NCI-H1436 (cell line): ENCODE results near the gene NPW.
"Not testable (repeated sequence)": the region's sequence is repeated elsewhere in the genome, so short reads cannot be mapped to it uniquely, and the experiment has no call there.

Experiments
- DNase-seq: peaks from one replicate; lab custom pipeline; 2025; lab: John Stamatoyannopoulos, UW

Gene NPW

DNA sequence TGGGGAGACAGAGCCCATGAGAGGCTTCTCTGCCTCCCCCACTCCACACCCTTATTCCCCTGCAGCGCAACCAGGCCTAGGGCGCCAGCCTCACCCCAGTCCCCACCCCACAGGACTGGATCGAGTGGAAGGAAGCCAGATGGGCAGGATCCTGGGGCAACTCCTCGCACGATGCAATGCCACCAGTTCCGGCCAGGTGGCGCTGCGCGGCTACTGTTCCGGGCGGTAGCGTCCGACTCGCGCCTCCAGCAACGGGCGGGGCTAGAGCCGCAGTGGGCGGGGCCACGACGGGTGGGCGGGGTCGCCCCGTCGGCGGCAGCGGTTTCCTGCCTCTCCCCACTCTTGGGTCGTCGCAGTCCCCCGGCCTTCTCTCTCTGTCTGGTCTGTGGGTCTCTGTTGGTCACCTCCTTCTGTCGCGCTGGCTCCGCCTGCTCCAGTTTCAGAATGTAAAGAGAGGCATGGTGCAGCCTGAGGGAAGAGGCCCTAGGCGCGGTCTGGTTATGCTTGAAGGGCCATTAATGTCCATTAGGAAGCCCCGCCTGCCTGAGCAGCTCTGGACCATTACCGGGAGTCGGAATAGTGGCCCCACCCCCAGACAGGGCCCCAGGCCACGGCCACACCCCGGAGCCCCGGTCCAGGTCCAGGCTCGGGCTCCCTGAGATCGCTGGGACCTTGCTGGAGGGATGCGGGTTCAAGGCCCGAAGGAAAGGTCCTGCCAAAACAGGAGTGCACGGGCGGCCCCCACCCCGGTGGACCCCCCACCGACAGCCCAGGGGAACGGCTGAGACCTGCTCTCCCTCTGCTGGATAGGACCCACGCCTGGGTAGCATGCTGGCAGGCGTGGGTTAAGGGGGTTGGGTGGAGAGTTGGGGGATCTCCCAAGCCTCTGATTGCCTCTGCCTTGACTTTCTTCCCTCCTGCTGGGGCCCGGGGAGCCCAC lies 3.8 kb downstream of the NPW start:
- DNase-seq: peak; percentile 80

DNA sequence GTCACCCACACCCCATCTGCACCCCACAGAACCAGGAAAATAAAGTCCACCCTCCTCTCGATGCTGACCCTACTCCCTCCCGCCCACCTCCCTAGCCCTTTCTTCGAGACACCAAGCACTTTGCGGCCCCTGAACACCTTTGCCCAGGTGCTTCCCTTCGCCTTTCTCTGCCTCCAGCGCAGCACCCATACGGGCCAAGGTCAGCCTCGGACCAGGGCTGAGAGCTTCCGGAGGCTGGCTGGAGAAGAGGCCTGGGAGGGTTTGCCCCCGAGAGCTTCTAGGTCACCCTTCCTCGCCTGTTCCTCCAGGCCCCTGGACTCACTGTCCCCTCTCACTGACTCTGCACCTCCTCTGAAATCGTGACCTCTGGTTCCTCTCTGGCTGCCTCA lies 4.4 kb downstream of the NPW start:
- no peak for DNase-seq

DNA sequence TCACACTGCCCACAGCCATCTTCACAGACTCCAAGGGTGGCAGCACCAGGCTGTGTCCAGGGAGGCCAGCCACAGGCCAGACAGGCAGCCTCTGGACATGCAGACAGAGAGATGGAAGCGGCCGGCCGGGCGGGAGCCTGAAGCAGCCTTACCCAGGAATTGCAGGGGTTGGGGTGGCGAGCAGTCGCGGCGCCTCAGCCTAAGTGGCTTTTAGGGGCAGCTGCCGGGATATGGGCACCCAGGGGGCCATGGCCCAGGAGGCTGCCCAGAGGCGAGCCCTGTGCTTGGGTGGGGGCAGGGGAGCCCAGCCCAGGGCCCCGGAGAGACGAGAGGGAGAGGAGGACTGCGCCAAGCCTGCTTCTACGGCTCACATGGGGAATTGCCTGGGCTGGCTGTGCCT lies 5.7 kb downstream of the NPW start:
- no peak for DNase-seq

DNA sequence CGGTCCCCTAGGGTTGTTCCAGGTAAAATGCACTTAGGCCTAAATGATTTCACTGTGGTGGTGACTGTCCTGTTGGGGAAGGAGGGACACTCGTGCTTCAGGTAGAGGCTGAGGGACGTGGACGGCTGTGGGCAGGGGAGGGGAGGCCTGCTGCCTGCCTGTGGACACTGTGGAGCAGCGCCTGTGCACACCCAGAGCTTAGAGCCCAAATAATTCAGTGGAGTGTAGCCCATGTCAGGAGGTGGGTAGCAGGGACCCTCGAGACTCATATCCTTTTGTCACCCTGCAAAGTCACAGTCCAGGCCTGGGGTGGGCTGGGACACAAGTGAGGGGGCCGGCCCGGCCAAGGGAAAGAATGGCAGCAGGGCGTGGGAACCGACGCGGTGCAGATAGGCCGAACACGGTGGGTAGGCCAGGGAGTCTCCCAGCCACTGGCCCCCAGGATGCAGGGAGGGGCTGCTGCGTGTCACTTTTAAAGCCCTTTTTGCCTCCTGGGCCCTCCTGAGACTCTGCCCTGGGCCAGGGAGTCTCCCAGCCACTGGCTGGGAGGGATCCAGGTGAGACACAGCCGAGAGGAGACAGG lies 6.4 kb downstream of the NPW start:
- no peak for DNase-seq

DNA sequence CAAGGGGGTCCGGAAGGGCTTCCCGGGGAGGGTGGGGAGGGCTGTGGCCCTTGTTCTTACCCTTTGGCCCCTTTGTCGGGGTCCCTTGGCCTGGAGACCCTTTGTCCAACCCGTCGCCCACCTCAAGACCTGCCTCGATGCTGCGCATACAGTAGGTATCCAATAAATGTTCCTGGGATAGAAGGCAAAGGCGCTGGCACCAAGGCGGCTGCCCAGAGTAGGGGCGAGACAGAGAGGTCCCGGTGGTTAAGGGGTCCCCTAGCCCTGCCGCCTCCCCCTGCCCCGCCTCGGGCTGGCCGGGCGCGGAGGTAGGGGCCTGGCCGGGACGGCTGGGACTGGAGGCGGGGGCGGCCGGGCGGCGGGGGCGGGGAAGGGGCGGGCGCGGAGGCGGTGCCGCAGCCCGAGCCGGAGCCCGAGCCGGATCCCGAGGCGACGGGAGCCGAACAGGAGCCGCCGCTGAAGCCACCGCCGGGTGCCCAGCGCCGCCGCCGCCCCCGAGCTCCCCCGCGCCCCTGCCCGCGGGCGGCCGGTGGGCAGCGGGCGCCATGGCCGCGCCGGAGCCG lies 7.0 kb downstream of the NPW start, which contains the start of gene NHERF2:
Gene NHERF2 (plus strand): TSS at position 442 of the 563 bp plus-strand sequence. CDS start 104 bp downstream, at position 546.
- DNase-seq: no peak

DNA sequence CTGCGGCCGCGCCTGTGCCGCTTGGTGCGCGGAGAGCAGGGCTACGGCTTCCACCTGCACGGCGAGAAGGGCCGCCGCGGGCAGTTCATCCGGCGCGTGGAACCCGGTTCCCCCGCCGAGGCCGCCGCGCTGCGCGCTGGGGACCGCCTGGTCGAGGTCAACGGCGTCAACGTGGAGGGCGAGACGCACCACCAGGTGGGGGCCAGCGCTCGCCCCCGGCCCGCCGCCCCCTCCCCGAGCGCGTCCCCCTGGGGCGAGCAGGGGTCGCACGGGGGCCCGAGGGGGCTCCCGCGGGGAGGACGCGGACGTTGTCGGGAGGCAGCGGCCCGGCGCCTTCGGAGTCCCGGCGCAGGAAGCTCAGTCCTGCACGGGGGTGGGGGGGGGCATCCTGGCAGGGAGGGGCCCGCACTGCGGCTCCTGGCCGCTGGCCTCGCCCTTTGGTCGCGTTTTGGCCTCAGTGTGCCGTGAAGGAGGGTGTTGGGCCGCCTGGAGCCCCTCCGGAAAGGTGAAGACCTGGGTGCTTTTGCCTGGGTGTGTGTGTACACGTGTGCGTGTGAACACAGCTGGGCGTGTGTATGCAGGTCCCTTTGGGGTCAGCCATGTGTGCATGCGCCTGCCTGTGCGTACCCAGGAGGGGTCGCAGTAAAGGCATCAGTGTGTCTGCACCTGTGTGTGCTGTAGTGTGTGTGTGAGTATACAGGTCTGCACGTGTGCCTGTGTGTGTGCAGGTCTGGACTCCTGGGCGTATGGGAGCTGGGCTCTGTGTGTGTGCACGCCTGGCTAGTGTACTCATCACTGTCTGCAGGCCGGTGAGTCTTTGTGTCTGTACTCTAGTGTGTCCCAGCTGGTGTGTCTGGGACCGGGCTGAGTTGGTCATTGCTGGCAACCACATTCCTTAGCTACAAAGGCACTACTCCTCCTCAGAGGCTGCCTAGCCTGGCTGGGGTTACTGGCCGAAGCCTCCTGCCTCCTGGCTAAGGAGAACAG lies 7.7 kb downstream of the NPW start:
- DNase-seq: no peak

DNA sequence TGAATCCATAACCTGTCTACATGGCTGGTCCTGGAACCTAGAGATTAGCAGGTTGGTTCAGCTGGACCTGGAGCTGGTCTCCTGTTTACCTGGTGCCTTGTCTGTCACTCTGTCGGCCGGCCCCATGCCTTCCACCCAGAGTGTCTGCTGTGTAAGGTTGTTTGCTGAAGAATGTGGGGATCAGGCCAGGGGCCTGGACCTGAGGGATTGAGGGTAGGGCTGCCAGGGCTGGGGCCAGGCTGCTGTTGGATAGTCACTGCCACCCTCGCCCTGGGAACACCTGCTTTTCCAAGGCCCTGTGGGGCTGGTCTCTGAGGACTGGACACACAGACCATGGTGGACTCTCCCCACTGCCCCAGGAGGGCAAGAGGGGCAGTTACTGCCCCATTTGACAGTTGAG lies 8.6 kb downstream of the NPW start:
- no peak for DNase-seq

DNA sequence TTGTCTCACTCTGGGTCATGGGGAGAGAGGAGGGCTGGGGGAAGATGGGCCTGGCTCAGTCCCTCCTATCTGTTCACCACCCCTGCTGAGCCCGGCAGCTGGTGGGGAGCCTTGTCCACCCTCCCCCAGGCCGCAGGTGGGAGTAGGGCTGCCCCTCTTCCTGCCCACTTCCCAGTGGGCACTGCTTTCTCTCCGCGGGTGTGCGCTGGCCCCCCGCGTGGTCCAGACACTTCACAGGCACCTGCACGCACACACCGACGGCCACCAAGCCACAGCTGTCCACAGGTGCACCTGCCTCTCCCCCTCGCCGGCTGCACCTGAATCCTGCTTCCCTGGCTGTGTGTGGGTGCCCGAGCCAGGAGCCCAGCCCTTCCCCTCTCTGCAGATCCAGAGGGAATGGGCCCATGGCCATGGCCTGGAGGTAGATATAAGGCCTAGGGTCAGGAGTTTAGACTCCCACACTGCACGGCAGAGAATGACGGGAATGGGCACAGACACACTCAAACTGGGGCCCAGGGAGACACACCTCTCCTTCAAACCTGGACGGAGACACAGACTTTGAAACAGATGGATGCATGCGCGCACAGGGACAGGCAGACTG lies 9.1 kb downstream of the NPW start:
- DNase-seq: no peak

DNA sequence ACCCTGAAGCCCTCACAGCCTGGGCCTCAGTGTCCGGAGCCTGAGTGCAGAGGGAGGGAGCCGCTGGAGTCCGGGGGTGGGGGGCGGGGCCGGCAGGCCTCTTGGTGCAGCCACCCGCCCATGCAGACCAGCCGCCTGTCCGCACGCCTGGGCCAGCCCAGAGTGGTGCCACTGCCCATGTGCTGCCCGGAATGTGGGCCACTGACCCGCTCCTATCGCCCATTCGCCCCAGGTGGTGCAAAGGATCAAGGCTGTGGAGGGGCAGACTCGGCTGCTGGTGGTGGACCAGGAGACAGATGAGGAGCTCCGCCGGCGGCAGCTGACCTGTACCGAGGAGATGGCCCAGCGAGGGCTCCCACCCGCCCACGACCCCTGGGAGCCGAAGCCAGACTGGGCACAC lies 9.8 kb downstream of the NPW start:
- no peak for DNase-seq

DNA sequence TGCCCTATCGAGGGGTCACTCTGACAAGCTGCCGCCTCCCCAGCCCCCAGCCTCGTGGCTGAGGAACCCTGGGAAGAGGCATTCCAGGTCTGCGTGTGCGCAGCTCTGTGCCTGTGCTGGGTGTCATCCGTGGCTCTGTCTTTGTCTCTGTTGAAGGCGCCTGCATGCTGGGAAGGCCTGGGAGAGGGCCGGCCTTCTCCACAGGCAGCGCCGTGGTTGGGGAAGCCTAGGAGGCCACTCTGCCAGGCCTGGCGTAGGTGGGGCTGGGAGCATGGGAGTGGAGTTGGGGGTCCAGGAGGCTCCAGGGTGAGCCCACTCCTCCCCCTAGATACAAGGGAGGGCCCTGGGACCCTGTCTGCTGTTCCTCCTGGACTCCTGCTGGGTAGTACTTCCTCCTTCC lies 10.5 kb downstream of the NPW start:
- DNase-seq: no peak

DNA sequence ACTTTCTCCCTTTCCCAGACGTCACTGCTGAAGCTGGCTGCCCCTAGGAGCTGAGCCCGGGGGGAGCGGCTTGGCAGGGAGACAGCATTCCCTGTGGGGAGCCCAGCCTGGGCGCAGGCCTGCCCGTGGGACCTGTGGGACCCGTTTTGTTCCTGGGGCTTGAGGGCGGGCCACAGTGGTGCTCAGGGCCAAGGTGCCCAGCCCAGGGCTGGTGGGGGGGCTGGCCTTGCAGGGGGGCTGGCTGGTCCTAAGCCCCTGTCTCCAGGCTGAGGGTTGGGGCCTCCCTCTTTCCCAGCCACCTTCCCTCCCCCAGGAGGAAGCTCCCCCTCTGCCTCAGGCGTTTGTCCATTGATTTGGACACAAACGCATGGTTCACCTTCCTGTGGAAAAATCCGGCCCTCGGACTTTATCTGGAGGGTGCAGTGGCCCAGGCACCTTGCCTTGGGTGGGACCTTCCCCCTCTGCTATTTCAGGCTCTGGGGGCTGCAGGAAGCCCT lies 11.5 kb downstream of the NPW start:
- no peak for DNase-seq

DNA sequence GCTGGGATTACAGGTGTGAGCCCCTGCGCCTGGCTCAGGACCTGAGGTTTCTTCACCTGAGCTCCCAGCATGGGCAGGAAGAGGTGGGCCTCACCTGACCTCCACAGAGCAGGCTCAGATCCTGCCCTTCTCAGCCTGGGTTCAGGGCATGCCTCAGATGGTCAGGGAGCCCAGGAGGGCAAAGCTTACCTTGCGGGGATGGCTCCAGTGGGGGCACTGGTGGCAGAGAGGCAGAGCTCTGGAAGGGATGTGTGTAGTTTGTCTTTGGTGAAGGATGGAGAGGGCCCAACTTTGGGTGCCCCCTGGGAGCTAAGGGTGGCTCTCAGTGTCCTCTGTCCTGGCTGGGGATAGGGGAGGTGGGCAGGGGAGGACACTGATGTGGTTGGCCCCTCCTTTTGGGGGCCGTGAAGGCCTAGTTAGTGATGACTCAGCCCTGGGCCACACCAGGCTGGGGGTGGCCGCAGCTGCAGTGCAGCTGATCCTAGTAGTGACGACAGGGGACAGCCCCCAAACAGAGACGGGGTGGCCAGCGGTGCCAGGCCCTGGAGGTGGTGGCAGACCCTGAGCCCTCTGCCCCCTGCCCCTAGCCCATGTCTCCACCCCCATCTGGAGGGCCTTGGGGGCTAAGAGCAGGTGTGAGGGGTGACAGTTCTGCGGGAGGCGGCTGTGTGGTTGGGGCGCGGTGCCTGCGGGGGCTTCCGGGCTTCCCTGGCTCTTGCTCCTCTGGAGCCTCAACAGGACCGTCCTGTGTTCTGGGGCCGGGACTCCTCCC lies 12.9 kb downstream of the NPW start:
- DNase-seq: no peak

DNA sequence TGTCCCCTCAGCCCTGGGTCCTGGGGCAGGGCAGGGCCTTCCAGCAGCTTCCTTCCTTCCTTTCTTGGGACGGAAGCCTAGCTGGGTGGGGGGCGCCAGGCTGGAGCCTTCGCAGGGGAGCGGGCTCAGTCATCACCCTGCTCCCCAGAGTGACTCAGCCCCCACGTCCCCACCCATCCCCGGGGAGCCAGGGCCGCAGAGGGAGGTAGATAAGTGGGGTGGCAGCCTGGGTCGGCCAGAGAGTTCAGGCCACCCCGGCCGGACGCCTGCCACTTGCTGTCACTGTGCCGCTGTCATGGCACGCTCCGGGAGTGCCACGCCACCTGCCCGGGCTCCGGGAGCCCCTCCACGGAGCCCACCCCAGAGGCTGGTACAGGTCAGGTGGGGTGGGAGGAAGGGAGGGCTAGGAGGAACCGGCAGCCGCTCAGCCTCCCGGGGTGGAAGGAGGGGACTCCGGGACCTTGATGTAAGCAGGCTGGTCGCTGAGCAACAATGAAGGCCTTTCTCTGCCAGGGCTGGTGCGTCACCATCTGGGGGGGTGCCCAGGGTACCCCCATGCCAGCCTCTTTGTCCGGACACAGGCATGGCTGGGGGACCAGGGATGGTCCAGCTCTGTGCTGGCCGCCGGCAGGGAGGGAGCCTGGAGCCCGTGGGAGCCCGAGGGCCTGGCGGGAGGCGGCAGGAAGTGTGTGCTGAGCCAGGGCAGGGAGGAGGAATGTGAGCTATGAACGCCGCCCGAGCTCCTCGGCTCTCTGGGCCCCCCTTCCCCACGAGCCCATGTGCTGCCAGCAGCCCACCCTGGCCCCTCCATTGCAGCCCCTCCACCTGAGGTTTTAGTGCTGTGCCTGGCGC lies 13.7 kb downstream of the NPW start:
- DNase-seq: no peak

DNA sequence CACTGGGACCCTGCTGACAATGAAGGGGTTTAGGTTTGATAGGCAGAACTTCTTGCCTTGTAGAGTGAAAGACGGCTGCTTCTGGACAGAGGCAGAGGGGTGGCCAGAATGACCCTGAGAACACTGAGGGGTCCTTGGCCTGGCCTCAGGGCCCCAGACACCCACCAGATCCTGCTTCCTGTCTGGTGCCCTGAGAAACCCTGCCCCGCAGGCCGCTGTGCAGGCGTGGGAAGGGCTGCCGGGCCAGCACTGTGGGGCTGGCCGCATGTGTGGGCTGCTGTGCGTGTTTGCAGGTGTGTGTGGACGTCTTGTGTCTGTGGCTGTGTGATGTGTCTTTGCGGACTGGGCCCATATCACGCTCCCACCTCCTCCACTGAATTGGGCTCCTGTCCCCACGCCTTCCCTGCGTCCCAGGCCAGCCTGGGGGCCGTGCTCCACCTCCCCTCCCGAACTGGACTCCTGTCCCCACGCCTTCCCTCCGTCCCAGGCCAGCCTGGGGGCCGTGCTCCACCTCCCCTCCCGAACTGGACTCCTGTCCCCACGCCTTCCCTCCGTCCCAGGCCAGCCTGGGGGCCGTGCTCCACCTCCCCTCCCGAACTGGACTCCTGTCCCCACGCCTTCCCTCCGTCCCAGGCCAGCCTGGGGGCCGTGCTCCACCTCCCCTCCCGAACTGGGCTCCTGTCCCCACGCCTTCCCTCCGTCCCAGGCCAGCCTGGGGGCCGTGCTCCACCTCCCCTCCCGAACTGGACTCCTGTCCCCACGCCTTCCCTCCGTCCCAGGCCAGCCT lies 14.5 kb downstream of the NPW start:
- not testable (repeated sequence) for DNase-seq

DNA sequence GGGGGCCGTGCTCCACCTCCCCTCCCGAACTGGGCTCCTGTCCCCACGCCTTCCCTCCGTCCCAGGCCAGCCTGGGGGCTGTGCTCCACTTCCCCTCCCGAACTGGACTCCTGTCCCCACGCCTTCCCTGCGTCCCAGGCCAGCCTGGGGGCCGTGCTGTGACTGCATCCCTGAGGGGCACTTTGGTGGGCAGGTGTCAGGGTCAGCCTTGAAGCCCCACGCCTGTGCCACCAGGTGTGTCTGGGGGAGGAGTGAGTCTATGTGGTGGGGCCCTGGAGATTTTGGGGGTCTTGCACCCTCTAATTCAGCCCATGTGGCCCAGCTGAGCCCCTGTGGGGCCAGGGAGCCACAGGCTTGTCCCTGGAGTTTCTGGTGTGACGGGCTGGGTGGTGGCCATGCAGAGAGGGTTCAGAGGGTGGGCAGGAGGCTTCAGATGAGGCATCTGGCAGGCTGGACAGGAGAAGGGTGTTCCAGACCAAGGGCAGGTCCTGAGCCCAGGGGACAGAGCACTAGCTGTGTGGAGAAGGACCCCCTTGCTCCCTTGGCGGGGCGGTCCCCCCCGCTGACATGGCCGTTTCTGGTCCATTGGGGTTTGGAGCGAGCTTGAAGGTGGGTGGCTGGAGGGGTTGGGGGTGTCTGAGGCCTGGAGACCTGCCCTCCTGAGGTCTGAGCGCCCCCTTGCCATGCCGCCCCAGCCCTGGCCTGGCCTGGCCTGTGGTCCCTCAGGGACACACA lies 15.3 kb downstream of the NPW start:
- DNase-seq: no peak

DNA sequence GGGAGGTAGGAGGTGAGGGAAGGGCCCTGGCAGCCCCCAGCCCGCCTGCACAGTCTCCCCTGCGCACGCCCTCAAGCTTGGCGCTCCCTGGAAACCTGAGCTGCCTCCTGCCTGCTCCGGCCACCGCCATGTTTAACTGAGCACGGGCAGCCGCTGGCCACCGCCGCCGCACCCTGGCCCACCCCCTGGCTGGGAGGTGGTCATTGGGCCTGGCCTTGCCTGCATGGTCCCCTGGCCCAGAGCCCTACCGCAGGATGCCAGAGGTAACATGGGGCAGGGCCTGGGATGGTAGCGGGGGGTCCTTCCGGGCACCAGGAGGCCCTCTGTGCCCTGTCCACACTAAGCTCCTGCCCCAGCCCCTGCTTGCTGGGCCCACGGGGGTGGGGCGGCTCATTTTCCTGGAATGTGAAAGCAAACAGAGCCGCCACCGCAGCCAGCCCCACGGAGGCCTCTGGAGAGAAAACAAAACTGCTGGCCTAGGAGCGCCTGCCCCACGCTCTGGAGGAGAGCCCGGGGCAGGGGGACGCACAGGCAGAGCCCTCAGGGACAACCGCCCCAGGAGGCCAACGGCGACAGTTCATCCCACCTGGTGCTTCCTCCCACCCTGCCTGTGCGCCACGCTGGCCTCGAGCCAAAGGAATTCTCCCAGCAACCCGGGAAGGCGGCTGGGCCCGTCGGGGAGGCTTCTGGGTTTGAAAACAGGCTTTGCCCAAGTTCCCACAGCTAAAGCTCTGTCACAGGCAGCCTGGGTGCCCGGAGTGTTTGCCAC lies 16.0 kb downstream of the NPW start:
- DNase-seq: peak; percentile 17
